GM10266 (cell line): ENCODE measurements around the gene FRMPD4.

Experiments
- DNase-seq: peaks from one replicate; pipeline ENCODE4 v3.0.0; 2012; ENCODE audit errors: extremely low spot score
- TF ChIP-seq, protein P1 (sequence below): IDR thresholded peaks from 2 replicates; pipeline ENCODE4 v1.5.1; 2012; ENCODE audit warnings: mild to moderate bottlenecking, low read depth; ENCODE audit not compliant: control insufficient read depth, insufficient read depth; ENCODE audit errors: missing control alignments

FRMPD4 gene

DNA sequence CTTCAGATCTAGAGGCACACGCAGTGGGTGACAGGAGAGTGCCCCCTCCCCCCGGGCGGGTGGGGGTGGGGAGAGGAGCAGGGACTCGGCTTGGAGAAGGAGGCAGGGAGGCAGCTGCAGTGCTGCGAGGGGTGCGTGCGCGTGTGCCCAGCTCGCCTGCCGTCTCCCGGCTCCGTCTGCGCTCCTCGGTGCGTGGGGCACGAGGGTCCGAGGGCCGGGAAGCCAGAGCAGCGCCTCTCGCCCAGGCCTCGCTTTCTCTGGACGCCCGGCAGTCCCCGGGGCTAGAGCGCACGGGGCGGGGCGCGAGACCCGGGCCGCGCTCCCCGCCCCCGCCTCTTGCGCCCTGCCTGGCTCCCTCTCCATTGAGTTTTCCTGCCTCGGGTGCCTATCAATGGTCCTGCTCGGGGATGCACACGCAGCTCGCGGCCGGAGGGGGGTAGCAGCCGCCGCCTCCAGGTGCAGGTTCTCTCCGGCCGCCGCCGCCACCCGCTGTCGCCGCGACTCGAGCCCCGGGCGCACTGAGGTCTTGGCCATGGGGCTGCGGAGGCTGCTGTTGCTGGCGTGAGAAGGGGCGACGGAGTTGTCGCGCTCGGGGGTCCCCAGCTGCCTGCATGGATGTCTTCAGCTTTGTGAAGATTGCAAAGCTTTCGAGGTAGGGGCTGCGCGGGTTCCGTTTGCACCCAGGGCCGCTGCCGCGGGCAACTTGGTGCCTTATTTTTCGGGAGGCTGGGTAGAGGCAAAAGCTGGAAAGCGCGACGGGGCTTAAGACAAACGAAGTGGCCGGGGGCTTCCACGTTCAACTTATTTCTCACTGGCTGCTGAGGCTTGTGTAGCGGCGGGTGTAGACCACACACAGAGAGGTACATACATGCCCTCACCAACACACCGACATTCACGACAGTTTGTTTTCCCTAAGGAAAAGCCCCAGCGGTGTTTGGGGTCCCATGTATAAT is at the start of gene FRMPD4:
FRMPD4 (plus strand) TSS at position 113 of the 953 bp plus-strand sequence; CDS start at position 612, 499 bp downstream.
- no peak for DNase-seq
- TF ChIP-seq, protein P1, sequence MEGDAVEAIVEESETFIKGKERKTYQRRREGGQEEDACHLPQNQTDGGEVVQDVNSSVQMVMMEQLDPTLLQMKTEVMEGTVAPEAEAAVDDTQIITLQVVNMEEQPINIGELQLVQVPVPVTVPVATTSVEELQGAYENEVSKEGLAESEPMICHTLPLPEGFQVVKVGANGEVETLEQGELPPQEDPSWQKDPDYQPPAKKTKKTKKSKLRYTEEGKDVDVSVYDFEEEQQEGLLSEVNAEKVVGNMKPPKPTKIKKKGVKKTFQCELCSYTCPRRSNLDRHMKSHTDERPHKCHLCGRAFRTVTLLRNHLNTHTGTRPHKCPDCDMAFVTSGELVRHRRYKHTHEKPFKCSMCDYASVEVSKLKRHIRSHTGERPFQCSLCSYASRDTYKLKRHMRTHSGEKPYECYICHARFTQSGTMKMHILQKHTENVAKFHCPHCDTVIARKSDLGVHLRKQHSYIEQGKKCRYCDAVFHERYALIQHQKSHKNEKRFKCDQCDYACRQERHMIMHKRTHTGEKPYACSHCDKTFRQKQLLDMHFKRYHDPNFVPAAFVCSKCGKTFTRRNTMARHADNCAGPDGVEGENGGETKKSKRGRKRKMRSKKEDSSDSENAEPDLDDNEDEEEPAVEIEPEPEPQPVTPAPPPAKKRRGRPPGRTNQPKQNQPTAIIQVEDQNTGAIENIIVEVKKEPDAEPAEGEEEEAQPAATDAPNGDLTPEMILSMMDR = no peak

DNA sequence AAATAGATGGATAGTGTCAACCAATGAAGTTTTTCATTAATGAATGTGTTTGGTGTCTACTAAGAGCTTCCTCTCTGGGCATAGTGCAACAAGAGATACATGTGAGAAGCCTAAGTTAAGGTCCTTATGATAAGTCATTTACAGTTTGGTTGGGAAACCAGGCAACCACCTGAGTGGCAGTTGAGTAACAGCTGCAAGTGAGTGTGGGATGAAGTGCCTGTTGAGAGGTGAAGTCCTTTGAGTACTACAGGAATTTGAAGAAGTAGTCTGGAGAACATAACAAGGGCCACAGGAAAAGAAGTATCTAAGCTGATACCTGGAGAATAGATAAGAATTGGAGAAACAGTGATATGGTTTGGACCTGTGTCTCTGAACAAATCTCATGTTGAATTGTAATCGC is 48.5 kb upstream of the FRMPD4 start:
- TF ChIP-seq, protein P1 = no peak
- no peak for DNase-seq

DNA sequence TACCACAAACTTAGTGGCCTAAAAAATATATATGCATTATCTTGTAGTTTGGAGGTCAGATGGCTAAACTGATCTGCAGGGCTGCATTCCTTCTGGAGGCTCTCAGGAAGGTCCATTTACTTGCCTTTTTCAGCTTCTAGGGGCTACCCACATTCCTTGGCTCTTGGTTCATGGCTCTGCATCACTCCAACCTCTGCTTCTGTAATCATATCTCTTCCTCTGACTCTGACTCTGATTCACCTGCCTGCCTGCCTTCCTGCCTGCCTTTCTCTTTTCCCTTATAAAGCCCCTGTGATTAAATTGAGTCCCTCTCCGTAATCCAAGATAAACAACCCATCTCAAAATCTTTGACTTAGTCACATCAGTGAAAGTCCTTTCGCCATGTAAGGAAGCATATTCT is 25.0 kb upstream of the FRMPD4 start:
- TF ChIP-seq, protein P1 = no peak
- no peak for DNase-seq

DNA sequence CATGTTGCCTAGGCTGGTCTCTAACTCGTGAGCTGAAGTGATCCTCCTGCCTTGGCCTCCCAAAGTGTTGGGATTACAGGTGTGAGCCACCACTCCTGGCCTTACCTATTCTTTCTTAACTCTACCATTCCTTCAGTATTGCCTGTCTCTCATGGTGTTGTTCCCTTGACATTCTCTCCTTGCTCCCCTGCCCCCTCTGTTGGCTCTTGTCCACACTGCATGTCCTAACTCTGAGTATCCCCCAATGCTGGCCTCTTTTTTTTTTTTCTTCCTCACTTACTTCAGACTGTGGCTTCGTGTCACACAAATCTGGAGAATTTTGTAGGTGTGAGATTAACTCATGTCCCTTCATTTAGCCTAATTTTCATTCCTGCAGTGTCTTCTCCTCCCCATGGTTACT is 22.9 kb upstream of the FRMPD4 start:
- DNase-seq = no peak
- TF ChIP-seq, protein P1 = no peak

DNA sequence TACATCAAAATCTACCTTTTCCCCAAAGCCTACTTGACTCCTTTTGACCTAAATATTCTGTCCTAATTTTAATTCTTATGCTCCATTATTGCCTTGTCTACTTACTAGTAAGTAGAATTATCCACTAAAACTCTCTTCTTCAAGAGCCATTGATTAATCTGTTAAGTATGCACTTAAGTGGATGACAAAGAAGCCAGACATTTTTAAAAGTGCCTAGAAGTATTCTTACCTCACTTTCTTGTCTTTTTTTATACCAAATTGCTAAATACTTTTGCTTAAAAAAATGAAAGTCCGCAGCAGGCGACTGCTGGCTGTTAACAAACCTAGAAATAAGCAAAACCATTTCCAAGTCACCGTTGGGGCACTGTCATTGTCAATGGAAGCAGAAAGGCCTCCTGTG is 20.1 kb upstream of the FRMPD4 start:
- DNase-seq = no peak
- TF ChIP-seq, protein P1 = no peak

DNA sequence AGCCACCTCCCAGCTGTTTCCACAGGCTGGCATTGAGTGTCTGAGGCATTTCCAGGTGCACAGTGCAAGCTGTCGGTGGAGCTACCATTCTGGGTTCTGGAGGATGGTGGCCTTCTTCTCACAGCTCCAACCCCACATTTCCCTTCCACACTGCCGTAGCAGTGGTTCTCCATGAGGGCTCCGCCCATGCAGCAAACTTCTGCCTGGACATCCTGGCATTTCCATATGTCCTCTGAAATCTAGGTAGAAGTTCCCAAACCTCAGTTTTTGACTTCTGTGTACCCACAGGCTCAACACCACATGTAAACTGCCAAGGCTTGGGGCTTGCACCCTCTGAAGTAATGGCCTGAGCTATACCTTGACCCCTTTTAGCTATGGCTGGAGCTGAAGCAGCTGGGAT is 10.3 kb upstream of the FRMPD4 start:
- no peak for DNase-seq
- TF ChIP-seq, protein P1 = no peak

DNA sequence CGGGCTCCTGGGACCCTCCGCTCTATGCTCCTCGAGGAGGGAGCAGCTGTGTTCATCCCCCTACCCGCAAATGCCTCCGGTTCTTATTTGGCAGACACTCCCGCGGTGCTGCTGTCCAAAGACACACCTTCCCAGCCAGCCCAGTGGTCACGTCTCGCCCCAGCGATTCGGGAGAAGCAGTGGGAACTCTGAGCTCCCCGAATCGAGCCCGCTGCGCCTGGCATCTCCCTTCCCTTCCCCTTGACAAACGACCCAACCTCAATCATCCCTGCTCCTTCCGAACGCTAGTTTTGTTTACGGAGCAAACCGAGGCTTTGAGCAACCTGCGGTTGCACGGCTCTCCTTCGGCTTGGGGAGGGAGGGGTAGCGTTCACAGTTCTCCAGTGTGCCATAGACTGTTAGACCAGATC is 317 bp upstream of the FRMPD4 start:
- no peak for DNase-seq
- TF ChIP-seq, protein P1 = no peak
